ENCODE measurements around the gene CAB39. TPM values are rescaled to one million over a fixed set of nuclear protein-coding genes. Genes with fewer than 3 reads are reported as not detected.

Gene CAB39
- total and polyA plus RNA-seq, 2 of the 8 experiments (the other 6 are each of a cell fraction or from before 2014, with no cell fraction given): 16.4 to 50.5 TPM

DNA sequence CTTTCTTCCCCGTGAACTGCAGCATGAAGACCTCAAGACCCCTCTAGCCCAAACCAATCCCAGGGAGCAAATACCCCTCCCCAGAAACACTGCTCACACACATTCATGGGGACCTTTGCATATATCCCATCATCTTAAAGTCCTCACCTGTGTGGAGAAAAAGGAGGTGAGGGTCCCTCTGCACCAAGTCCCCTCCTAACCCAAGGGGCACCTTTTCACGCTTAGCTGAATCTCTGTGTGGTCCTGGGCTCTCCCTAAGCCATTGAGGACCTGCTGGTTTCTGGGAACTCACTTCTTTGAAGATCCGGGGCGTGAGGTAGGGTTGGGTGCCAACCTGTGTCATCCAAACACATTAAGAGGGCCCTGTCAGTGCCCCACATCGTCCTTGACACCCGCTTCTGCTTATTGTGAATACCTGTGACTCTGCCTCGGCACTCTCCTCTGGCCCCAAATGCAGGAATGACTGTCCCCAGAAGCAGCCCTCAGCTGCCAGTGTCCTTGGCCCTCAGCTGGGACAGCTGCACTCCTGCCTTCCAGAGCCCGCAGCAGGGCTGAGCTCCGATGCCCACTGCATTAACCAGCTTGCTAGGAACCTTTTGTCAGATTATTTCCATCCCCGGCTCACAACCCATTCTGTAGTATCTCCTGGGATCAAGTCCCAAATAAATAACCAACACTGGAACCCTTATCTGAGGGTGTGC, 110.8 kb downstream of the CAB39 start (continued):
- TF ChIP-seq GABPA (IDR thresholded peaks at IDR 0.05; ENCODE audit: borderline replicate concordance, insufficient read depth, low read length) (no peak), RFX5 (IDR thresholded peaks at IDR 0.05; ENCODE audit: borderline replicate concordance, low read depth, low read length) (no peak), SP2 (IDR thresholded peaks at IDR 0.05; ENCODE audit: low read length) (no peak), KDM1A (IDR thresholded peaks at IDR 0.05; ENCODE audit: borderline replicate concordance, low read length) (no peak), BACH1 (IDR thresholded peaks at IDR 0.05; ENCODE audit: low read length) (no peak)

Data from H1 (cell line).